HPDE6-E6E7 (cell line): ENCODE data around the gene KCNK6.

ENCODE experiments used
- DNase-seq: peaks from one replicate; pipeline ENCODE4 v3.0.0; 2011; ENCODE audit warnings: missing footprints; ENCODE audit errors: extremely low spot score

The KCNK6 gene

DNA sequence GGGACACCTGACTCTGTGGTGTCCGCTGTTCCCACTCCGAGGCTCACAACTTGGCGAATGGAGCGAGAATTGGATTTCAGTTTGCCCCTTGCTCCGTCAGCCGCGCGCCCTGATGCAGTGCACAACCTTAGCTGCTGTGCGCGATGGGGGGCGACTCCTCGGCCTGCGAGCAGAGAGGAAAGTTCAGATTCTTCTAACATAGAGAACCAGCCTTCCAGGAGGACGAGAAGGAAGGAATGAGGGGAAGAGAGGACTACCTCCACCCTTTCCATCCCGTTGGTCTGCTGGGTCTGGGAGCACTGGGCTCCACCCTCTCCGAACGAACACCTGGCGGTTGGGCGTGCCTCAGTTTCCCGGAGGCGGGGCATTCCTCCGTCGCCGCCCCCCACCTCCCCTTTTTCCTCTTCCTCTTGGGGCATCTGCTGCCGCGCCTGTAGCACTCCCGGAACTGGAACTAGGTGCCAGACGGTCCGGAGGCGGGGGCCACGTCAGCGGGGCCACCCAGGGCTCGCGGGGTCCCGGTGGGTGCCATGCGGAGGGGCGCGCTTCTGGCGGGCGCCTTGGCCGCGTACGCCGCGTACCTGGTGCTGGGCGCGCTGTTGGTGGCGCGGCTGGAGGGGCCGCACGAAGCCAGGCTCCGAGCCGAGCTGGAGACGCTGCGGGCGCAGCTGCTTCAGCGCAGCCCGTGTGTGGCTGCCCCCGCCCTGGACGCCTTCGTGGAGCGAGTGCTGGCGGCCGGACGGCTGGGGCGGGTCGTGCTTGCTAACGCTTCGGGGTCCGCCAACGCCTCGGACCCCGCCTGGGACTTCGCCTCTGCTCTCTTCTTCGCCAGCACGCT, at the start of gene KCNK6:
TSS of gene KCNK6 (plus strand) at position 425 of the 838 bp plus-strand sequence. CDS start at position 531, 106 bp downstream.
- no peak for DNase-seq

DNA sequence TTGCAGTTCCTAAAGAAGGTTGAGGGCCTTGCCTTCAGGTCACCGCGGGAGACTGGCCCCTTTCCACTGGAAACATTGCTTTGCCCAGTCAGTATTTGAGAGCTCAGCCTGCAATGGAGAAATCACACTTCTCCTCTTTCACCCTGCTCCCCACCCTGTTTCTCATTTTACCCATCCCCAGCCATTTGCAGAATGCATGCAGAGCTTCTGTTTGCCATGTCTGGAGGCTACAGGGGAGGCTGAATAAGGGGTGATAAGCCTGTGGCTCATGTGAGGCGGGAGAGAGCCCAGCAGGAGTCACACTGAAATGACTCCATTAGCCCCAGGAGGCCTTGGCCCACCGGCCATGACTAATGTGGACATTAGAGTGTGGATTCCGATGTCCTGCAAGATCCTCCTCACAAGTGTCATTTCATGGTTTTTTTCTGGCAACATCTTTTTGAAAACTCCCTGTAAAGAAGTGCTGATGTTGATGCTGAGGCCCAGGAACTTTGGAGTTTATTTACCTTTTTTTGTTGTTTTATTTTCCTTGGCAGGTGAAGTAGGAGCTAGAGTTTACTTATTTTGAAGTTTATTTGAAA, 49.0 kb upstream of the KCNK6 start:
- DNase-seq = no peak

DNA sequence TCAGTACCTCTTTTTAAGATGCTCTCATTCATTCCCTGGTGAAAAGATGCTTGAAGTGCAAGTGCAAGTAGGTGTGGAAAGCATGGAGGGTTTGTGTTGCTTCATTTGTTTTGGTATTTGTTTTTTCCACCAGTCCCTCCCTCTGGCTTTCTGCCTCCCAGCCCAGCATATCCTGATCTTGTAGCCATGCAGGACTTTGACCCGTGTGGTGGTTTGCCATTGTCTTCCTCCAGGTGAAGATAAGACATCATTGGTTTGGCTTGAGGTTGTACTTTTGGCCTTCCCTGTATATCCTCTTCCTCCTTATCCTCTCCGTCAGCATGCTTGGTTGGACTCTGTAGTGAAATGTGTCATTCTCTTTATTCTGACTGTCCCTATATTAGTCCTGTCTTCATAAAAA, 46.1 kb upstream of the KCNK6 start:
- DNase-seq = no peak

DNA sequence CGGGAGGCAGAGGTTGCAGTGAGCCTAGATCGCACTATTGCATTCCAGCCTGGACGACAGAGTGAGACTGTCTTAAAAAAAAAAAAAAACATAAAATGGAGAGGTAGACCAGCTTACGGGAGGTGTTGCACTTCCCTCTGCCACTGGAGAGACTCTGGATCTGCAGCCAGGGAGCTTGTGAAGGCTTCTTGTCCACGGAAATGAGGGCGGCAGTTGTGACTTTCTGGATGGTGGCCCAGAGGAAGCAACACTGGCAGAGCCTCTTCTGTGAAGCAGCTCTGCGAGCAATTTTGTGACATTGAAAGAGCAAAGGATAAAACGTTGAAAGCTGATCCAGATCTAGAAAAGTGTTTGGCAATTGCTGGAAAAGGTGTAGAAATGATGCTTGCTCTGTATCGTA, 44.9 kb upstream of the KCNK6 start:
- no peak for DNase-seq

DNA sequence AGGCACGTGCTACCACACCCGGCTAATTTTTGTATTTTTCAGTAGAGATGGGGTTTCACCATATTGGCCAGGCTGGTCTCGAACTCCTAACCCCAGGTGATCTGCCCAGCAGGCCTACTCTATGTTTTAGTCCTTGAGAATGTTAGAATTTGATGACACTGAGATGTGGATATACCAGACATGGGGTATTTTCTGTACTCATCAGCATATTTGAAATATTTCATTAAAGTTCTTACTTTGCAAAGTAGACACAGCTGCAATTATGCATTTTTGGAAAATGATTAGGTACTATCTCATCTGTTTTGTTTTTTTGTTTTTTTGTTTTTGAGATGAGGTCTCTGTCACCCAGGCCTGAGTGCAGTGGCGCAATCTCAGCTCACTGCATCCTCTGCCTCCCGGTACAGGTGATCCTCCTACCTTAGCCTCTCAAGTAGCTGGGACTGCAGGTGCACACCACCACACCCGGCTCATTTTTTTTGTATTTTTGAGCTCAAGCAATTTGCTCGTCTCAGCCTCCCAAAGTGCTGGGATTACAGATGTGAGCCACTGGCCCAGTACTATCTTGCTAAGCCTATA, 42.6 kb upstream of the KCNK6 start:
- no peak for DNase-seq

DNA sequence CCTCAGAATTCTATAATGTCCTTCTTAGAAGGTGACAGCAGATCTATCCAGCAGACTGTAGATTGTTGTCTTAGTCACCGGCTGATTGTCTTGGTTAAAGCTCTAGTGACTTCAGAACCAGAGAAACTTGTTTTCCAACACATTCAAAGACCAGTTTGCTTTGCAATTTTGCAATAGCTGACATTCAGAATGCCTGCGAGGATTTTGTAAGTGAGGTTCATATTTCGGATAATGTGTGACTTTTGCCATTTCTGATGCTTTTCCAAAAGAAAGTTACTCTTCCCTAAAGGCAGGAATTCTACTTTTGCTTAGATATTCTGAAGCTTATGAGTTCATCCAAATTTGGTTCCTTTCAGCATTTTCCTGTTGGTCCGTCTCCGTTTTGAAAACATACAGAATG, 42.1 kb upstream of the KCNK6 start:
- DNase-seq = peak; percentile 54

DNA sequence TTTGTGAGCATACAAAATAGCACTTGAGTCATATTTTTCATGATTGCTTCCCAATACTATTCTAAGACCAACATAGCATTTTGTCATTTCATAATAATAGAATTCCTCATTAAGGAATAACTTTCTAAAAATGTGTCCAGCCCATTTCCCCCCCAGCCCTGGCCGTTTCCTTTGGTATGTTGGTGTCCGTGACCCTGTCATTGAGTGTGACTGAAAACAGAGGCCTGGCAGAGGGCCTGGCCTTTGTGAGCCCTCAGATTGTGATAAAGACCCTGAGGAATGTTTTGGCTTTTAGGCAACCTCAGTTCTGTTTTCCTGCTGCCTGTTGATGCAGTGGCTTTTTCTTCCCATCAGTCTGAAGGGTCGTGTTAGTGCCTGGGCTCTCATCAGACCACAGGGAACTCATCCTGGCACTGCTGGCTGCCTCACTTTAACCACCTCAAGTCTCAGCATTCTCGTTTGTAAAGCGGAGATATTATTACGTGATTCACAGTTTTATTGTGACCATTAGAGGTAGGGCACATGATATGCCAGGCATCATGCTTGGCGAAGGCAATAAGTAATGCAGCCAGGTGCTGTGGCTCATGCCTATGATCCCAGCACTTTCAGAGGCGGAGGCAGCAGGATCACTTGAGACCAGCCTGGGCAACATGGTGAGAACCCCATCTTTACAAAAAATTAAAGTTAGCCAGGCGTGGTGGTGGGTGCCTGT, 41.5 kb upstream of the KCNK6 start:
- no peak for DNase-seq

DNA sequence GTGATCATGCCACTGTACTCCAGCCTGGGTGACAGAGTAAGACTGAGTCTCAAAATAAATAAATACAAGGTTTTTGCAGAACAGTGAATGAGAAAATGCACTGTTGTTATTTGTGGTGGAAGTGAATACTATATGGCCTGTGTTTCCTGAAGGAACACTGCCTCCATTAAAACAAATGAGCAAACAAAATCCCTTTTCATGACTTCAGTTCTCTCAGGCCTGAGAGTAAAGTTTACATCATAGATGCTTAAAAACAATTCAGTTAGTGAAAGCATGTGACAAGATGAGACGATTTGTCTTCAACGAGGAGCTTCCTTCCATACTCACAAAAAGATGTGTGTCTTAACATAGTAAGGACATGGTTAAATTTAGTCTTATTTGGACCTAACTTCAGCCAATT, 40.9 kb upstream of the KCNK6 start:
- no peak for DNase-seq

DNA sequence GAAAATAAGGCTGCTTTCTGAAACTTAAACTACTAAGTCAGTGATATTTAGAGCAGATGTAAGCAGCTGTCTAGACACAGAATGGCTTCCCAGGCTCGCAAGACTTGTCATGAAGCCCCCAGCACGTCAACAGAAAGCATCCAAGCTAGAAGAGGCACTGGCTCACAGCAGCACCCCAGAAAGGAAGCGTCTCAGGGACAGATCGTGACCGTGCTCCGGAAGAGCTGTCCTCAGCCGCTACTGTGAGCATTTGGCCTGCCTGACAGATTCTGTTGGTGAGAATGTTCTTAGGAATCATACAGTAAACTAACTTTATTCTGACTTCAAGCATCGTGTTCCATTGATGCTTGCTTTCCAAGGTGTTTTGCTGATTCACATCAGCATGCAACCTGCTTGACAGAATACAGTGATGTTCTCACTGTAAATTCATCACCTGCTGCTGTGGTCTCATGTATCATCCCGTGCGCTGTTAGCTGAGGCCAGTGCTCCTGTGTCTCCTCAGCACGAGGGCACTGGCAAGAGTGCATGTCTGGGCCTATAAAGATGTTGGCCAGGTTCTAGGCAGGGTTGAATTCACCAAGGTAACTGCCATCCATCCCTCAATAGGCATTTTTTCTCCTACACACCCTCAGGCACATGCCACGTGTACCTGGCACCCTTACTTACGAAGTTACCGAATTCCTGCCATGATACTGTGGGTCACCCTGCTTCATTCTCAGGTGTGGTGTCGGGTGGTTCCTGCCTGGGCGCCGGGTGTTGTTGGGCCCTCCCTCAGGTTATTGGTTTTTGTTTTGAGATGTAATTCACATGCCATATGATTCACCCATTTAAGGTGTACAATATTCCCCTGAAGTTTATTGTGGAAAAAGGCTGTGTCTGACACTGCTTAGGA, 39.4 kb upstream of the KCNK6 start:
- no peak for DNase-seq

DNA sequence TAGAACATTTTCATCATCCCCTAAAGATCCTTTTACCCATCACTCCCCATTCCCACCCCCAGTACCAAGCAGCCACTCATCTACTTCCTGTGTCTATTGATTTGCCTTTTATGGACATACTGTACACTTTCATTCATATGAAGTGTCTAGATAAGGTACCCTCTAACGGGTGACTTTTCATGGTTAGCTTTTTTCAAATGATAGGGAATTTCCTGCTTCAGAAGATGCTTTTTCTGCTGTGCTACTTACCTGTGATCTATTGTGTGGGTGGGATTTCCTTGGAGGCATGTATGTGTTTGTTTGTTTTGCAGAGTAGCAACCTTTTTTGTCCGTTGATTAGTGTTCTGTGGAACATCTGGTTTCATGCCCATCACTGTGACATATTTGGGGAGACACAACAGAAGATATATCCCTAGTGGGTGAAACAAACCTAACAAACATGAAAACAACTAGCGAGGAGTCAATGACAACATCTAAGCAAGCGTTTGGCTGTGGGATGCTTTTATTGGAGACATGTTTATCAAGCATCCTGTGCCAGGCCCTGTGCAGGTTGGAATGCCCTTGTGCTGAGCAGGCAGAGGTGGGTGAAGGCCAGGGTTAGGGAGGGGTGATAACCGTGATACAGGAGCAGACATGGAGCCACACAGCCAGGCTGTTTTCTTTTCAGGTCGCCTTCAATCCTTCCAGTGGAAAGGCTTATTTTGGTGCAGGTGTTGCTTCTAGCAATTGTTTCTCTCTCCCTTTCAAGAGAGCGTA, 37.7 kb upstream of the KCNK6 start:
- DNase-seq = no peak

DNA sequence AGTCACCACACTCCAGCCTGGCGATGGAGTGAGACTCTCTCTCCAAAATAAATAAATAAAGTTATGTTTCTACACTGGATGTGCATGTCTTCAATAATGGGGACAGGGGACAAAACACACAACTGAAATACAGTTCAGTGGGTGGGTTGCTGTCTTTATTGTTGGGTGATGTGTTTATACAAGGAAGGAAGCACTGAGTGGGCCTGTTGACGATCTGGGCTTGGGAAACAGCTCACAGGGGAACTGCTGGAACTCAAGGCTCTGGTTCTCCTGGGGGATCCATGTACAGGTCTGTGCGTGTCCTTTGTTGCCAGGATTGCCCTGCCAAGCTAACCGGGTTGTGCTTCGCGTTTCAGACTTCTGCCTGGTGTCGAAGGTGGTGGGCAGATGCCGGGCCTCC, 36.4 kb upstream of the KCNK6 start:
- no peak for DNase-seq

DNA sequence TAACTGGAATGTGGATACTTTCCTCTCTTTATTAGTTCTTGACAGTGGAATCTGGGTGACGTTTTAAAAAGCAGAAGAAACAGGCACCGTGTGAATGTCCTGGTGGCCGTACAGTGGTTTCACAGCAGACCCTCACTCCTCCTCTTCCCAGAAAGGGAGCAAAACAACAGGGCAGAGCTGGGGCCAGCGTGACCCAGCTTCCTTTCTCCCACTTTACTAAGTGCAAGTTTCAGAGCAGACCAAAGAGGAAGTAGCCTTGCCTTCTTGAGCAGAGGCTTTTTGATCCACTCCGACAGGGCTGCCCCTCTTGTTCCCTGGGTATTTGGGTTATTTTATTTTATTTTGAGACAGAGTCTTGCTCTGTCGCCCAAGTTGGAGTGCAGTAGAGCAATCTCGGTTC, 35.2 kb upstream of the KCNK6 start:
- no peak for DNase-seq

DNA sequence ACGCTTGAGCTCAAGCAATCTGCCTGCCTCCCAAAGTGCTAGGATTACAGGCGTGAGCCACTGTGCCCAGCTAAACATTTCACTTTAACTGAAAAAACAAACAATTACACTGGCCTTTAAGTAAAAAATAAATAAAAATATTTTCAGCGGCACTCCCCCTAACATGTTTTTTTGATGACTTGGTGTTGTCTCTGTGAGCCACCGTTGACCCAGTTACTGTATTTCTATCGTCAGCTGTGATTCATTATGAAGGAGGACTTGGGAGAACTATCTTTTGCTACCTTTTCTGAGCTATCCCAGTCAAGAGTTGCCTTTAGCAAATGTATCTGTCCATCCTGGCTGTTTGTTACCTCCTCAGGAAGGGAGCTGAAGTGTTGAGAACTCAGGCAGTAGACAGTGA, 34.1 kb upstream of the KCNK6 start:
- no peak for DNase-seq

DNA sequence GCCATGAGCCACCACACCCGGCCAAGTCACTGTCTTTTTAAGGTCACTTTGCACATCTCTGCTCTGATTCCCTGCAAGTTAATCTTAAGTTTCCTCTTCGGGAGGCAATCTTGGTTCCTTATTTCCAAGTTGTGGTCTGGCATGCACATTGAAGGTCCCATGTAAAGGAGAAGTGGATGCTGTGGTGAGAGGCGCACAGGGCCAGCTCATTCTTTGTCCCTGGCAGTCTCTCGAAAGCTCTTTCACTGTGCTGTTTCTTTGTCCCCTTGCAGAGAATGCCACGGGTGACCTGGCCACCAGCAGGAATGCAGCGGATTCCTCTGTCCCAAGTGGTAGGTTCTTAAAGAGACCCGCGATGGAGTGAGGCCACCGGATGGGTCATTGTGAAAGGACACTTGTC, 32.0 kb upstream of the KCNK6 start:
- no peak for DNase-seq

DNA sequence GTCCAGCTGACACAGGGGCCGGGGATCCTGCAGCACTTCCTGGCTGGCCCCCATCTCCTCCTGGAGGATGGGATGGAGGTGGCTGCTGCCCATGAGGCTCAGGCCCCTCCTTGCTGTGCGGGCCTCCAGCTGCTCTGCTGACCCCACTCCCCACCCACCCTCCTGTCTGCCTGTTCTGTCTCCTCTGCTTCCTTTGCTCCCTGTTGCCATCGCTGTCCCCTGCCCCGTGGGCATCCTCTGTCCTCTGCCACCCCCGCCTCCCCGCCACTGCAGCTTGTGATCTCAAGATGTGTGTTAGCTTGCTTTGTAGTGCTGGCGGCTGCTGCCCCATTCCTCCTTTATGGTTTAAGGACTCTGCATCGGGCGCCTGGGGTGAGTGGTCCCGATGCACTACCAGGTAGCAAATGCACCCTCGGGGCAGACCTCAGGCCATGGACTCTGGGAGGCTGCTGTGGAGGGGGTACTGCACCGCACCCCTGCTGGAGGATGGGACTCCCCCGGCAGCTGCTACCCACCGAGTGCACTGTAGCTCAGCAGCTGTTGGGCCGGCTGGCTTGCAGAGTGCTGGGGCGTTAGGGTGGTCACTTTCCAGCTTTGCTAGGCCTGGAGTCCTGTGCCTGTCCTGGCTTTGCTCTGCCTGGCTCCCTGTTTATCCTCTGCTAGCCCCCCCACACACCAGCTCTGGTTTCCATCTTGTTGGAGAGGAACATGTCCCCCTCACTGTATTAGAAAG, 31.4 kb upstream of the KCNK6 start:
- no peak for DNase-seq

DNA sequence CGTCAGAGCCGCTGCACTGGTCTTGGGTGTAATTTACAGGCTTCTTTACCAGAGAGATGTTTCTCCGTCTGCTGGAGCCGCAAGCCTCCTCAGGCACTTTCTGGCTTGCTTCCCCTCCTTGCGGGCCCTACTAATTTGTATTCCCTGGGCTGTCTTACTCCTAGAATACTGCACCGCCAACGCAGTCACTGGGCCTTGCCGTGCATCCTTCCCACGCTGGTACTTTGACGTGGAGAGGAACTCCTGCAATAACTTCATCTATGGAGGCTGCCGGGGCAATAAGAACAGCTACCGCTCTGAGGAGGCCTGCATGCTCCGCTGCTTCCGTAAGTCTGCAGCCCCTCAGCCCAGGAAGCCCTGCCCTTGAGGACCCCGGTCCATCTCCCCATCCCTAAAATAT, 29.7 kb upstream of the KCNK6 start:
- no peak for DNase-seq

DNA sequence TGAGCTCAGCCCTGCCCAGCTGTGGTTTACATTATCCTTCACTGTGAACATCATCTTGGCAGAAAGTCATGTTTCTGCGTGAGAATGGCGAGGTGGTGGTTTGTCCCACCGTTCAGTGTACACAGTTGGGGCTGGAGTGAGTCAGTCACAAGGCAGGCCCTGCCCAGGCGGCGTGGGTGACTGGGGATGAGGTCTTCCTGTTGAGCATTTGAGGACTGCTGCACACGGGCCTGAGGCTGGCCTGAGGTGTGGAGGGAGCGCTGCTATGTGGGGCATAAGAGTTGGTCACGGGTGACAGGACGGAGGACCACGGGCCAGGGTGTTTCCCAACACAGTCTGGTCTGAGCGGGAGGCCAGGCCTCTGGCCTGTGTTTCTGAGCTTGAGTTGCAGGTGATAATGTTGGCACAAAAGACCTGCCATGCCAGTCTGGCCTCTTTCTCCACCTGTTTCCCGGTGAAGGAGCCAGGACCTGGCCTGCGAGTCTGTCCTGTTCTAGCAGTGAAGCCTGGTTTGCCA, 29.0 kb upstream of the KCNK6 start:
- peak; percentile 77 for DNase-seq

DNA sequence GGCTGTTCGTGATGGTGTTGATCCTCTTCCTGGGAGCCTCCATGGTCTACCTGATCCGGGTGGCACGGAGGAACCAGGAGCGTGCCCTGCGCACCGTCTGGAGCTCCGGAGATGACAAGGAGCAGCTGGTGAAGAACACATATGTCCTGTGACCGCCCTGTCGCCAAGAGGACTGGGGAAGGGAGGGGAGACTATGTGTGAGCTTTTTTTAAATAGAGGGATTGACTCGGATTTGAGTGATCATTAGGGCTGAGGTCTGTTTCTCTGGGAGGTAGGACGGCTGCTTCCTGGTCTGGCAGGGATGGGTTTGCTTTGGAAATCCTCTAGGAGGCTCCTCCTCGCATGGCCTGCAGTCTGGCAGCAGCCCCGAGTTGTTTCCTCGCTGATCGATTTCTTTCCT, 27.8 kb upstream of the KCNK6 start:
- DNase-seq = no peak

DNA sequence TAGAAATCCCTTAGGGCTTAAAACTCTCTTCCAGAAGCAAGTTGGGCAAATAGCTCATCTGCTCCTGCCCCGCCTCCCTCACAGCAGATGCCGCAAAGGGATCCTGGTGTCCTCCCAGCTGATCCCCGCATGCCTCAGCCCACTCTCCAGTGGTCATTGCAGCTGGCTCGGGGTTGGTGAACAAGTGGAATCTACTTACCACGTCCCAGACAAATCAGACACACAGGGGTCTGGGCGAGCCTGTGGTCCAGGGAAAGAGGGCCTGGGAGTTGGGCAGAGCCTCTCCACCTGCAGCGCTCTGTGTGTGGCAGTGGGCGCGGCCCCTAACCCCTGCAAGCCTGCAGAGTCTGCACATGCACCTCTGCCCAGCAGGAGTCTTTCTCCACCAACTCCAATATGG, 26.4 kb upstream of the KCNK6 start:
- no peak for DNase-seq

DNA sequence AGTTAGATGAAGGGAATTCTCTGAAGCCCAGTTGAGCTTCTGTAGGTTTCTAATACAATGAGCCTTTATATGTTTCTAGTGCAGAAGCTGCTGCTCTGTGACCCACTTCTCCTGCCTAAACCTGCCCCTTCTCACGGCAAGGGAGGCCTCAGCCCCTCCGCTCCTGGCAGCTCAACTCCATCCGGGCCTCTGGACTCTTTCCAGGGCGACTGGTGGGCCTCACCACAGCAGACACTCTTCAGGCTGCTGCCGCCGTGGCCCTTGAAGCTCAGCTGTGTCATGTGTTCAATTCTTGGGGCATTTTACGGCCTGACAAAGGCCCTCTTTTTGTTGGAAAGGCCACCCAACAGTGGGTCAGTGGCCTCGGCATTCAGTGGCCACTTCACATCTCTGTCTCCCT, 25.6 kb upstream of the KCNK6 start:
- no peak for DNase-seq
